IMR-90 (cell line): Measurements from ENCODE around the gene LRIG1. TPM values are rescaled to one million over a fixed set of nuclear protein-coding genes. Genes with fewer than 3 reads are reported as not detected.
A peak's percentile ranks its signal among the peaks of the same experiment; 100 is the strongest.

Experiments
- ATAC-seq: fragments of 200-7000 bp; cut with Tn5 transposase; 2 replicates; pipeline ENCODE4 v1.9.1; 2020; ENCODE audit warnings: low read depth, mild to moderate bottlenecking, moderate library complexity
- BruUV-seq: library from RNA; stranded (reverse); fragments of 400-500 nt; replicated peaks from 2 replicates; lab custom pipeline; 2021; lab: Mats Ljungman, UMichigan
- CTCF ChIA-PET: fragments of 300-600 bp; formaldehyde crosslinking; extraction: SDS; loops from one replicate; lab custom pipeline; 2021; ENCODE audit warnings: antibody characterized with exemption; lab: Yijun Ruan, JAX
- POLR2A ChIA-PET: fragments of 300-600 bp; sonication (Branson Sonifier 250); formaldehyde crosslinking; loops from one replicate; lab custom pipeline; 2022; ENCODE audit warnings: antibody characterized with exemption; ENCODE audit not compliant: unreplicated experiment; lab: Charles Lee
- DNase-seq: peaks from one replicate; pipeline ENCODE4 v3.0.0; 2013
- H2AFZ ChIP-seq: replicated peaks from 2 replicates; pipeline ENCODE3; 2013; ENCODE audit warnings: low read length, mild to moderate bottlenecking; ENCODE audit not compliant: poor library complexity
- H2AK5ac ChIP-seq: 2 replicates; pipeline ENCODE4 v1.6.1; 2013; ENCODE audit warnings: low read depth, low read length, inconsistent platforms
- H2AK9ac ChIP-seq: replicated peaks from 2 replicates; pipeline ENCODE3; 2013; ENCODE audit warnings: mild to moderate bottlenecking, low read depth, low read length, moderate library complexity; ENCODE audit not compliant: poor library complexity
- H2BK120ac ChIP-seq: 2 replicates; pipeline ENCODE4 v1.6.1; 2013; ENCODE audit warnings: low read depth, low read length, inconsistent platforms
- H2BK15ac ChIP-seq: 3 replicates; pipeline ENCODE4 v1.6.1; 2013; ENCODE audit warnings: low read depth, low read length, inconsistent platforms
- H2BK20ac ChIP-seq: 2 replicates; pipeline ENCODE4 v1.6.1; 2013; ENCODE audit warnings: low read depth, mild to moderate bottlenecking, inconsistent platforms, low read length, moderate library complexity
- H2BK5ac ChIP-seq: 2 replicates; pipeline ENCODE4 v1.6.1; 2013; ENCODE audit warnings: mild to moderate bottlenecking, low read depth, low read length, inconsistent platforms; ENCODE audit not compliant: poor library complexity, severe bottlenecking
- H3K14ac ChIP-seq: replicated peaks from 2 replicates; pipeline ENCODE4 v1.6.1; 2013; ENCODE audit warnings: low read depth, low read length, inconsistent platforms
- H3K18ac ChIP-seq: 2 replicates; pipeline ENCODE4 v1.6.1; 2013; ENCODE audit warnings: low read depth, low read length, control low read depth
- H3K23ac ChIP-seq: 2 replicates; pipeline ENCODE4 v1.6.1; 2013; ENCODE audit warnings: low read depth, low read length, inconsistent platforms
- H3K27ac ChIP-seq: 2 replicates; pipeline ENCODE4 v1.5.1; 2013; ENCODE audit warnings: mild to moderate bottlenecking, control low read depth, low read length; ENCODE audit not compliant: insufficient read depth
- H3K27me3 ChIP-seq: 2 replicates; pipeline ENCODE4 v1.6.1; 2013; ENCODE audit warnings: low read length; ENCODE audit not compliant: control insufficient read depth, insufficient read depth
- H3K36me3 ChIP-seq: 2 replicates; pipeline ENCODE4 v1.6.1; 2013; ENCODE audit warnings: low read length, mixed read lengths; ENCODE audit not compliant: control insufficient read depth, insufficient read depth
- H3K4ac ChIP-seq: 2 replicates; pipeline ENCODE4 v1.6.1; 2013; ENCODE audit warnings: low read depth, low read length, inconsistent platforms
- H3K4me1 ChIP-seq: 2 replicates; pipeline ENCODE4 v1.6.1; 2013; ENCODE audit warnings: low read length, mixed read lengths; ENCODE audit not compliant: control insufficient read depth, insufficient read depth
- H3K4me2 ChIP-seq: 2 replicates; pipeline ENCODE4 v1.6.1; 2013; ENCODE audit warnings: low read depth, mild to moderate bottlenecking, control low read depth, low read length, moderate library complexity
- H3K4me3 ChIP-seq: 2 replicates; pipeline ENCODE4 v1.5.1; 2013; ENCODE audit warnings: low read depth, mild to moderate bottlenecking, control low read depth, low read length, moderate library complexity; ENCODE audit not compliant: insufficient read depth
- H3K56ac ChIP-seq: 2 replicates; pipeline ENCODE4 v1.6.1; 2013; ENCODE audit warnings: low read length, inconsistent platforms; ENCODE audit not compliant: insufficient read depth; ENCODE audit errors: extremely low read depth
- H3K79me1 ChIP-seq, 2 experiments: 2 replicates each; pipeline ENCODE4 v1.6.1; 2013; ENCODE audit warnings: low read length in 2 of 2, inconsistent platforms in 1 of 2, low read depth in 1 of 2
- H3K9ac ChIP-seq: 2 replicates; pipeline ENCODE4 v1.6.1; 2013; ENCODE audit warnings: low read depth, low read length, control low read depth
- H3K9me1 ChIP-seq: 2 replicates; pipeline ENCODE4 v1.6.1; 2013; ENCODE audit warnings: low read length, inconsistent platforms; ENCODE audit not compliant: insufficient read depth
- H3K9me3 ChIP-seq: 2 replicates; pipeline ENCODE4 v1.6.1; 2013; ENCODE audit warnings: low read length; ENCODE audit not compliant: control insufficient read depth, insufficient read depth
- H4K20me1 ChIP-seq: 2 replicates; pipeline ENCODE4 v1.6.1; 2013; ENCODE audit warnings: low read length, inconsistent platforms; ENCODE audit not compliant: insufficient read depth
- H4K5ac ChIP-seq: 2 replicates; pipeline ENCODE4 v1.6.1; 2013; ENCODE audit warnings: mild to moderate bottlenecking, low read depth, low read length, control low read depth
- H4K8ac ChIP-seq, 2 experiments: 2 replicates each; pipeline ENCODE4 v1.6.1; 2013; ENCODE audit warnings: low read depth in 2 of 2, low read length in 2 of 2, control low read depth in 1 of 2, inconsistent platforms in 1 of 2
- H4K91ac ChIP-seq: 2 replicates; pipeline ENCODE4 v1.6.1; 2013; ENCODE audit warnings: low read depth, low read length, inconsistent platforms; ENCODE audit not compliant: insufficient read depth
- BHLHE40 ChIP-seq: fragments of 150-350 bp; IDR thresholded peaks from 2 replicates; pipeline ENCODE4 v1.6.1; 2016; ENCODE audit warnings: mild to moderate bottlenecking, low read depth, low read length
- CEBPB ChIP-seq: IDR thresholded peaks from 2 replicates; pipeline ENCODE4 v1.6.1; 2012; ENCODE audit warnings: low read depth, low read length, improper control_type of control experiment
- FOS ChIP-seq: fragments of 150-350 bp; IDR thresholded peaks from 2 replicates; pipeline ENCODE4 v1.6.1; 2016; ENCODE audit warnings: low read depth, low read length
- MAFK ChIP-seq: IDR thresholded peaks from 2 replicates; pipeline ENCODE4 v1.6.1; 2012; ENCODE audit warnings: low read depth, low read length, improper control_type of control experiment
- MAZ ChIP-seq: IDR thresholded peaks from 2 replicates; pipeline ENCODE4 v1.6.1; 2012; ENCODE audit warnings: low read depth, mild to moderate bottlenecking, low read length, improper control_type of control experiment, moderate library complexity, borderline replicate concordance
- MXI1 ChIP-seq: IDR thresholded peaks from 2 replicates; pipeline ENCODE4 v1.6.1; 2012; ENCODE audit warnings: low read depth, mild to moderate bottlenecking, low read length, moderate library complexity, borderline replicate concordance
- POLR2A ChIP-seq: IDR thresholded peaks from 2 replicates; pipeline ENCODE4 v1.6.1; 2012; ENCODE audit warnings: mild to moderate bottlenecking, low read depth, low read length
- RCOR1 ChIP-seq: IDR thresholded peaks from 2 replicates; pipeline ENCODE4 v1.6.1; 2012; ENCODE audit warnings: mild to moderate bottlenecking, low read length, improper control_type of control experiment; ENCODE audit not compliant: insufficient replicate concordance
- SMC3 ChIP-seq: fragments of 150-350 bp; IDR thresholded peaks from 2 replicates; pipeline ENCODE4 v1.6.1; 2016; ENCODE audit warnings: low read depth, mild to moderate bottlenecking, antibody characterized with exemption, low read length, moderate library complexity
- whole genome bisulfite sequencing, 2 experiments: methylation state at CpG; one replicate each; pipeline versions ENCODE4 v1.1.5 to v1.1.7; 2013; ENCODE audit warnings: missing lambda C conversion rate in 2 of 2; ENCODE audit not compliant: insufficient read length in 1 of 2; ENCODE audit errors: extremely low coverage in 2 of 2; 5-methylcytosine and 5-hydroxymethylcytosine counted together
- dilution Hi-C: fragments of 300-500 bp; cut with HindIII; formaldehyde crosslinking; loops from one replicate; pipeline ENCODE4 v1.14.3; 2018; ENCODE audit warnings: low sequenced_read_pairs; ENCODE audit not compliant: unreplicated experiment
- in situ Hi-C: fragments of 300-500 bp; cut with MboI; formaldehyde crosslinking; loops from 3 replicates; pipeline ENCODE4 v1.14.3; 2019; ENCODE audit warnings: low sequenced_read_pairs, inconsistent platforms, mixed read lengths
- intact Hi-C: fragments of 100-400 bp; cut with micrococcal nuclease; formaldehyde crosslinking; loops from 2 replicates; pipeline ENCODE4 v1.10.0; 2022
- polyA plus RNA-seq, 3 experiments: library from polyadenylated mRNA; depleted of rRNA; stranded (reverse); fragments of >200 nt; gene quantifications; 2 replicates each; pipeline ENCODE4 v1.2.3, GENCODE V29; 2012; ENCODE audit warnings: low replicate concordance in 1 of 3
- total RNA-seq: library from RNA; depleted of rRNA; stranded (reverse); fragments of >200 nt; gene quantifications from 2 replicates; pipeline ENCODE4 v1.2.3, GENCODE V29; 2012
- TF ChIP-seq, protein P1 (sequence below): fragments of 150-350 bp; IDR thresholded peaks from 2 replicates; pipeline ENCODE4 v1.6.1; 2017; ENCODE audit warnings: mild to moderate bottlenecking, antibody characterized with exemption, low read length, low read depth
- TF ChIP-seq, protein P2 (sequence below): conservative IDR thresholded peaks from 2 replicates; pipeline ENCODE4 v1.5.1; 2012; ENCODE audit warnings: mild to moderate bottlenecking, low read depth, low read length, improper control_type of control experiment

LRIG1 gene
- total and polyA plus RNA-seq, 2 of the 4 experiments (the other 2 are of a cell fraction) = 62.8 to 87.8 TPM

DNA sequence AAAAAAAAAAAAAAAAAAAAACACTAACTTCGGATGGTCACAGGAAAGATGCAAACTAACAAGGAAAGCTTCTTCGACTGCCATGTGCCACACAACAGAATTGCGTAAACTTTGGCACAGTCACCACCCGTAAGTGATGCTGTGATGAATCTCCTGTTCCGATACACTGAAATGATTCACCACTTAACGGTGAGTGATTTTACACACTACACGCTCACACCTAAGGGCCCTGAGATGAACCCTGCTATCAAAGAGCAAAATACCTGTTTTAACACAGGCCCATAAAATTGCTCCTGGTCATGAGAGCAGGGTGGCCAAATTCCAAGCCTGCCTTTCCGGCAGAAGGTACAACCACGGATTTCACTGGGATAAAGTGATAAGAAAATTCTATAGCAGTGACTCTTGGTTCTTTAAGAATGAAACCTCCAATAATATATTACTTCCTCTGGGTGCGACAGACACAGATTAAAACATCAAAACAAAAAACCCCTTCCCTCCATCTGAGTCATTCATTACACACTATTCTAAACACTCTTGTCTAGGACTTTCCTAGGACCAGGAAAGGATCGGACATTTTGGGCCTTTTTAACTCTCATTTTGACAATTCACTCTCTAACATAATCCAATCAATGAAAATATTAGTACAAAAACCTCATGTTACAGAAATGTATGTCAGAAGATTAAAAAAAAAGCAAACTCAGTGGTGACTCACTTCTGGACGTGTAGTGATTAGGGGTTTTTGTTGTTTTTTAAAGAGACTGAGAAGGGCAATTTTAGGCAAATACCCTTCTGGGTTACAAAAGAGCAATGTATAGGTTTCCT, 28.3 kb downstream of the LRIG1 start:
- Histone ChIP-seq H4K91ac (peak overlapping the region; percentile 19), H4K8ac (peak overlapping the region; percentile 18 to 33; a peak in 2 of 4 replicates), H3K36me3 (no peaks in the 10 kb centered on the region), H3K27ac (peak overlapping the region; percentile 25), H3K4me3 (no peak overlapping the region), H2BK5ac (peak overlapping the region; percentile 74), H3K9me3 (no peaks in the 10 kb centered on the region), H3K9me1 (peaks cover 17% of the 10 kb centered on the region), H2AFZ (no peak overlapping the region), H4K5ac (peak overlapping the region; percentile 52), H2AK9ac (peak overlapping the region; percentile 79), H4K20me1 (peaks cover 39% of the 10 kb centered on the region; the same call in 1 of the 2 replicates), H3K14ac (peak overlapping the region; percentile 56), H2BK15ac (peak overlapping the region; percentile 73; the same call in 2 of the 3 replicates), H3K4me1 (peaks cover 21% of the 10 kb centered on the region), H2AK5ac (peak overlapping the region; percentile 32; the same call in 1 of the 2 replicates), H3K79me1 (peaks cover 41 to 81% of the 10 kb centered on the region in 2 experiments), H3K56ac (no peak overlapping the region), H3K18ac (peak overlapping the region; percentile 74; the same call in 1 of the 2 replicates), H3K23ac (peak overlapping the region; percentile 21; the same call in 1 of the 2 replicates), H3K9ac (no peak overlapping the region), H2BK120ac (peak overlapping the region; percentile 75), H3K4me2 (peak overlapping the region; percentile 62), H2BK20ac (peak overlapping the region; percentile 81; the same call in 1 of the 2 replicates), H3K4ac (peak overlapping the region; percentile 77), H3K27me3 (no peaks in the 10 kb centered on the region)
- dilution Hi-C loops (no loop called here), intact Hi-C loops (loop anchor here (2.0 to 5.0 kb wide), 2 partner anchors 45 to 60 kb away; no protein-coding TSS in a partner anchor), in situ Hi-C loops (no loop called here)
- no TSS peak for BruUV-seq
- TF ChIP-seq MAFK = 0 out of 2 replicates have a peak, but pooled peaks have one; percentile 1
- no peak for TF ChIP-seq RCOR1
- peak; percentile 65 for TF ChIP-seq BHLHE40
- peak; percentile 79 for TF ChIP-seq FOS
- TF ChIP-seq, protein P1, sequence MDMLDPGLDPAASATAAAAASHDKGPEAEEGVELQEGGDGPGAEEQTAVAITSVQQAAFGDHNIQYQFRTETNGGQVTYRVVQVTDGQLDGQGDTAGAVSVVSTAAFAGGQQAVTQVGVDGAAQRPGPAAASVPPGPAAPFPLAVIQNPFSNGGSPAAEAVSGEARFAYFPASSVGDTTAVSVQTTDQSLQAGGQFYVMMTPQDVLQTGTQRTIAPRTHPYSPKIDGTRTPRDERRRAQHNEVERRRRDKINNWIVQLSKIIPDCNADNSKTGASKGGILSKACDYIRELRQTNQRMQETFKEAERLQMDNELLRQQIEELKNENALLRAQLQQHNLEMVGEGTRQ = no peak
- TF ChIP-seq SMC3 = no peak
- TF ChIP-seq CEBPB = peak; percentile 97
- no peak for TF ChIP-seq MAZ
- peak; percentile 55; the same call in 1 of the 2 replicates for TF ChIP-seq POLR2A
- TF ChIP-seq MXI1 = no peak
- TF ChIP-seq, protein P2, sequence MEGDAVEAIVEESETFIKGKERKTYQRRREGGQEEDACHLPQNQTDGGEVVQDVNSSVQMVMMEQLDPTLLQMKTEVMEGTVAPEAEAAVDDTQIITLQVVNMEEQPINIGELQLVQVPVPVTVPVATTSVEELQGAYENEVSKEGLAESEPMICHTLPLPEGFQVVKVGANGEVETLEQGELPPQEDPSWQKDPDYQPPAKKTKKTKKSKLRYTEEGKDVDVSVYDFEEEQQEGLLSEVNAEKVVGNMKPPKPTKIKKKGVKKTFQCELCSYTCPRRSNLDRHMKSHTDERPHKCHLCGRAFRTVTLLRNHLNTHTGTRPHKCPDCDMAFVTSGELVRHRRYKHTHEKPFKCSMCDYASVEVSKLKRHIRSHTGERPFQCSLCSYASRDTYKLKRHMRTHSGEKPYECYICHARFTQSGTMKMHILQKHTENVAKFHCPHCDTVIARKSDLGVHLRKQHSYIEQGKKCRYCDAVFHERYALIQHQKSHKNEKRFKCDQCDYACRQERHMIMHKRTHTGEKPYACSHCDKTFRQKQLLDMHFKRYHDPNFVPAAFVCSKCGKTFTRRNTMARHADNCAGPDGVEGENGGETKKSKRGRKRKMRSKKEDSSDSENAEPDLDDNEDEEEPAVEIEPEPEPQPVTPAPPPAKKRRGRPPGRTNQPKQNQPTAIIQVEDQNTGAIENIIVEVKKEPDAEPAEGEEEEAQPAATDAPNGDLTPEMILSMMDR = no peak
- DNase-seq = peak; percentile 88
- ChIA-PET POLR2A (no interaction called here), CTCF (interaction anchor here (0.6 to 1.5 kb wide), 5 partner anchors 10 to 749 kb away, joined by 3 to 4 read pairs (median 3); no protein-coding TSS in a partner anchor)
- peak; percentile 57 for ATAC-seq
- no CpG with 5 or more reads among the region's 12 CpGs for WGBS, 2 experiments
